SK-N-SH (cell line): ENCODE measurements around the gene POLR2B. TPM values are rescaled to one million over a fixed set of nuclear protein-coding genes. Genes with fewer than 3 reads are reported as not detected.

Experiments used
- CTCF ChIA-PET: fragments of 300-600, 350-600 bp; formaldehyde crosslinking; extraction: SDS; loops from one replicate; lab custom pipeline; 2021; lab: Yijun Ruan, JAX
- POLR2A ChIA-PET: fragments of 350-600 bp; sonication (Branson Sonifier 250); formaldehyde crosslinking; extraction: SDS; loops from one replicate; lab custom pipeline; 2020; ENCODE audit warnings: antibody characterized with exemption, inconsistent platforms; lab: Yijun Ruan, JAX
- DNase-seq: peaks from one replicate; pipeline ENCODE4 v3.0.0; 2012
- H2AFZ ChIP-seq: fragments of 200-600 bp; sonication (generic); 2 replicates; pipeline ENCODE4 v1.8.1; 2016; ENCODE audit warnings: antibody characterized with exemption, mild to moderate bottlenecking, low read depth
- H3F3A ChIP-seq: fragments of 200-600 bp; sonication (generic); replicated peaks from 2 replicates; pipeline ENCODE3; 2016; ENCODE audit warnings: antibody characterized with exemption, mild to moderate bottlenecking; ENCODE audit not compliant: insufficient read depth
- H3K27ac ChIP-seq, 2 experiments: fragments of 200-500 bp in 1 of 2; fragments of 200-600 bp in 1 of 2; sonication (Bioruptor generic) in 1 of 2; sonication (generic), shearing (Covaris generic) in 1 of 2; 2 replicates each; pipeline versions ENCODE4 v1.5.1 to v1.6.1; 2014 to 2016; ENCODE audit warnings: low read depth in 2 of 2, inconsistent platforms in 1 of 2, low read length in 1 of 2, mild to moderate bottlenecking in 1 of 2, mixed read lengths in 1 of 2
- H3K27me3 ChIP-seq: fragments of 200-600 bp; sonication (generic), shearing (Covaris generic); 2 replicates; pipeline ENCODE4 v1.6.1; 2016; ENCODE audit warnings: mixed run types; ENCODE audit not compliant: insufficient read depth
- H3K36me3 ChIP-seq, 2 experiments: fragments of 200-500 bp in 1 of 2; fragments of 200-600 bp in 1 of 2; sonication (Bioruptor generic) in 1 of 2; sonication (generic) in 1 of 2; replicated peaks in 1 of 2; 2 replicates each; pipeline versions ENCODE3 to v1.5.1; 2014 to 2016; ENCODE audit warnings: low read length in 1 of 2, mild to moderate bottlenecking in 1 of 2; ENCODE audit not compliant: insufficient read depth in 2 of 2, control insufficient read depth in 1 of 2
- H3K4me1 ChIP-seq, 2 experiments: fragments of 200-500 bp in 1 of 2; fragments of 200-600 bp in 1 of 2; sonication (Bioruptor generic) in 1 of 2; sonication (generic), shearing (Covaris generic) in 1 of 2; 2 replicates each; pipeline versions ENCODE4 v1.5.1 to v1.6.1; 2014 to 2016; ENCODE audit warnings: low read depth in 1 of 2, low read length in 1 of 2, mixed run types in 1 of 2; ENCODE audit not compliant: insufficient read depth in 2 of 2, control insufficient read depth in 1 of 2
- H3K4me2 ChIP-seq: fragments of 200-600 bp; sonication (generic), shearing (Covaris generic); 2 replicates; pipeline ENCODE4 v1.6.1; 2017; ENCODE audit warnings: mixed run types
- H3K4me3 ChIP-seq, 2 experiments: fragments of 200-500 bp in 1 of 2; fragments of 200-600 bp in 1 of 2; sonication (Bioruptor generic) in 1 of 2; sonication (generic), shearing (Covaris generic) in 1 of 2; 2 replicates each; pipeline versions ENCODE4 v1.5.1 to v1.8.1; 2014 to 2016; ENCODE audit warnings: low read depth in 2 of 2, inconsistent platforms in 1 of 2, low read length in 1 of 2, mild to moderate bottlenecking in 1 of 2, mixed read lengths in 1 of 2, moderate library complexity in 1 of 2
- H3K79me2 ChIP-seq: fragments of 200-600 bp; sonication (generic); 2 replicates; pipeline ENCODE4 v1.8.1; 2017; ENCODE audit warnings: mild to moderate bottlenecking; ENCODE audit not compliant: insufficient read depth
- H3K9ac ChIP-seq: fragments of 200-600 bp; sonication (generic); 2 replicates; pipeline ENCODE4 v1.6.1; 2017; ENCODE audit warnings: mixed run types
- H3K9me2 ChIP-seq: fragments of 200-600 bp; sonication (generic); 2 replicates; pipeline ENCODE4 v1.6.1; 2017; ENCODE audit warnings: mixed run types
- H3K9me3 ChIP-seq: fragments of 200-600 bp; sonication (generic); 2 replicates; pipeline ENCODE4 v1.6.1; 2017; ENCODE audit warnings: mixed run types, mild to moderate bottlenecking, moderate library complexity
- H4K20me1 ChIP-seq: fragments of 200-600 bp; sonication (generic); 2 replicates; pipeline ENCODE4 v1.6.1; 2017; ENCODE audit warnings: mild to moderate bottlenecking, mixed run types; ENCODE audit not compliant: insufficient read depth
- CHD2 ChIP-seq: fragments of 150-350 bp; IDR thresholded peaks from 2 replicates; pipeline ENCODE4 v1.6.1; 2018; ENCODE audit warnings: low read length; ENCODE audit not compliant: partially characterized antibody
- CTCF ChIP-seq: fragments of 200-600 bp; sonication (generic); IDR thresholded peaks from 2 replicates; pipeline ENCODE4 v1.6.1; 2017; ENCODE audit warnings: antibody characterized with exemption, mild to moderate bottlenecking, moderate library complexity
- ELF1 ChIP-seq: IDR thresholded peaks from 2 replicates; pipeline ENCODE4 v1.4.0; 2012
- EZH2phosphoT487 ChIP-seq: fragments of 200-600 bp; sonication (generic); IDR thresholded peaks from 2 replicates; pipeline ENCODE4 v1.6.1; 2017; ENCODE audit warnings: low read depth, mixed run types, mild to moderate bottlenecking, antibody characterized with exemption, moderate library complexity, borderline replicate concordance
- FOSL2 ChIP-seq: IDR thresholded peaks from 2 replicates; pipeline ENCODE4 v1.4.0; 2012; ENCODE audit warnings: low read depth, mild to moderate bottlenecking, moderate library complexity, borderline replicate concordance
- FOXJ3 ChIP-seq: sonication (generic); formaldehyde crosslinking; IDR thresholded peaks from 2 replicates; pipeline ENCODE4 v1.5.1; 2020; ENCODE audit warnings: mild to moderate bottlenecking, missing genetic modification reagents
- FOXM1 ChIP-seq: IDR thresholded peaks from 2 replicates; pipeline ENCODE4 v1.4.0; 2012; ENCODE audit warnings: low read depth, mild to moderate bottlenecking
- GABPA ChIP-seq: IDR thresholded peaks from 2 replicates; pipeline ENCODE4 v1.4.0; 2012; ENCODE audit warnings: low read depth, mild to moderate bottlenecking
- MAX ChIP-seq: IDR thresholded peaks from 2 replicates; pipeline ENCODE4 v1.4.0; 2012; ENCODE audit warnings: low read depth
- MEF2A ChIP-seq: IDR thresholded peaks from 2 replicates; pipeline ENCODE4 v1.4.0; 2012; ENCODE audit warnings: low read depth, borderline replicate concordance
- MXI1 ChIP-seq: IDR thresholded peaks from 2 replicates; pipeline ENCODE4 v1.6.1; 2012; ENCODE audit warnings: mild to moderate bottlenecking, low read depth, low read length, improper control_type of control experiment
- NRF1 ChIP-seq: IDR thresholded peaks from 2 replicates; pipeline ENCODE4 v1.6.1; 2012; ENCODE audit warnings: low read depth, mild to moderate bottlenecking, low read length
- RCOR1 ChIP-seq: fragments of 150-350 bp; IDR thresholded peaks from 2 replicates; pipeline ENCODE4 v1.6.1; 2017; ENCODE audit warnings: antibody characterized with exemption, low read length
- REST ChIP-seq: IDR thresholded peaks from 2 replicates; pipeline ENCODE4 v1.6.1; 2012; ENCODE audit warnings: mild to moderate bottlenecking, low read depth, low read length, moderate library complexity
- RXRA ChIP-seq: IDR thresholded peaks from 2 replicates; pipeline ENCODE4 v1.4.0; 2012; ENCODE audit warnings: low read depth, mild to moderate bottlenecking, borderline replicate concordance
- SMC3 ChIP-seq: IDR thresholded peaks from 2 replicates; pipeline ENCODE4 v1.6.1; 2012; ENCODE audit warnings: low read depth, low read length, improper control_type of control experiment
- TAF1 ChIP-seq: IDR thresholded peaks from 2 replicates; pipeline ENCODE4 v1.6.1; 2012; ENCODE audit warnings: low read depth, mild to moderate bottlenecking, low read length, moderate library complexity, borderline replicate concordance
- TCF12 ChIP-seq: IDR thresholded peaks from 2 replicates; pipeline ENCODE4 v1.4.0; 2012
- TEAD4 ChIP-seq: IDR thresholded peaks from 2 replicates; pipeline ENCODE4 v1.4.0; 2012; ENCODE audit warnings: mild to moderate bottlenecking, borderline replicate concordance; ENCODE audit not compliant: insufficient read depth
- USF2 ChIP-seq: fragments of 150-350 bp; IDR thresholded peaks from 2 replicates; pipeline ENCODE4 v1.6.1; 2017; ENCODE audit warnings: antibody characterized with exemption, low read length, low read depth, borderline replicate concordance
- WGBS: methylation state at CpG from one replicate; pipeline ENCODE4 v1.1.6; 2017; ENCODE audit warnings: low lambda C conversion rate; 5-methylcytosine and 5-hydroxymethylcytosine counted together
- polyA plus RNA-seq, 3 experiments: library from polyadenylated mRNA; depleted of rRNA; stranded (reverse); fragments of >200 nt; gene quantifications; 2 replicates each; pipeline ENCODE4 v1.2.3, GENCODE V29; 2012

POLR2B gene
- polyA plus RNA-seq, 1 of the 3 experiments (the other 2 are of a cell fraction): 58.5 TPM

GRCh38 chr4:57071326-57071725 is 92.6 kb downstream of the POLR2B start:
- no peak for TF ChIP-seq GABPA
- no peak for TF ChIP-seq REST
- TF ChIP-seq MEF2A: no peak
- no peak for TF ChIP-seq MAX
- TF ChIP-seq RXRA: no peak
- TF ChIP-seq TAF1: no peak
- no peak for TF ChIP-seq USF2
- no peak for TF ChIP-seq NRF1
- TF ChIP-seq CHD2: no peak
- no peak for TF ChIP-seq SMC3
- no peak for TF ChIP-seq CTCF
- TF ChIP-seq RCOR1: no peak
- TF ChIP-seq TEAD4: no peak
- TF ChIP-seq MXI1: no peak
- no peak for TF ChIP-seq ELF1
- no peak for TF ChIP-seq EZH2phosphoT487
- TF ChIP-seq TCF12: no peak
- no peak for TF ChIP-seq FOXM1
- no peak for TF ChIP-seq FOXJ3 (CRISPR knock-in tag)
- TF ChIP-seq FOSL2: no peak
- H3K4me1 ChIP-seq: peaks cover 0 to 12% of the 10 kb centered on the region in 2 experiments; a peak in 2 of 4 replicates
- ChIA-PET POLR2A (no interaction called here), CTCF (interaction anchor here (2.1 kb wide), 2 partner anchors 33 to 92 kb away, joined by 5 to 15 read pairs; no protein-coding TSS in a partner anchor)
- H3K27ac ChIP-seq: no peak overlapping the region
- peaks cover 26% of the 10 kb centered on the region for H3F3A ChIP-seq
- H3K9me3 ChIP-seq: no peaks in the 10 kb centered on the region
- no peaks in the 10 kb centered on the region for H3K27me3 ChIP-seq
- H3K9ac ChIP-seq: no peak overlapping the region
- no peaks in the 10 kb centered on the region for H3K36me3 ChIP-seq
- 31% methylated on average over 2 of the region's 2 CpGs for WGBS
- no peak overlapping the region for H2AFZ ChIP-seq
- no peak overlapping the region for H3K4me2 ChIP-seq
- DNase-seq: no peak
- H4K20me1 ChIP-seq: no peaks in the 10 kb centered on the region
- no peaks in the 10 kb centered on the region for H3K9me2 ChIP-seq
- no peaks in the 10 kb centered on the region for H3K79me2 ChIP-seq
- H3K4me3 ChIP-seq: no peak overlapping the region
